ENCODE data around the gene ALG2. TPM values are rescaled to one million over a fixed set of nuclear protein-coding genes. Genes with fewer than 3 reads are reported as not detected.

ALG2 gene
- total and polyA plus RNA-seq, 2 experiments from 2014 or later, result 31.5 to 39.7 TPM

- no peaks in the 10 kb centered on the region for H3K27me3 ChIP-seq (ENCODE audit: insufficient read depth)
- no peaks in the 10 kb centered on the region for H3F3A ChIP-seq (replicated peaks; ENCODE audit: low read depth)
- Mint-ChIP-seq H3K36me3 (ENCODE audit: low read depth) (peaks cover 46% of the 10 kb centered on the region), H3K27ac (no peak overlapping the region), H3K4me3 (no peak overlapping the region), H3K9me3 (no peaks in the 10 kb centered on the region), H3K4me1 (peaks cover 10% of the 10 kb centered on the region), H3K27me3 (ENCODE audit: insufficient read depth, low read depth, poor library complexity) (peaks cover 3% of the 10 kb centered on the region)
- H4K20me1 ChIP-seq (replicated peaks; ENCODE audit: insufficient read depth), result peaks cover 13% of the 10 kb centered on the region
- H3K4me1 ChIP-seq (ENCODE audit: insufficient read depth), result 0 out of 2 replicates have a peak, but pooled peaks cover 3% of the 10 kb centered on the region
- H3K9me2 ChIP-seq (ENCODE audit: insufficient read depth), result no peaks in the 10 kb centered on the region
- no peak overlapping the region for H2AFZ ChIP-seq
- H3K27ac ChIP-seq (ENCODE audit: low read depth), result no peak overlapping the region
- H3K4me2 ChIP-seq, result no peak overlapping the region
- no peak for DNase-seq (ENCODE audit: low spot score)
- peaks cover 31% of the 10 kb centered on the region; the same call in 1 of the 2 replicates for H3K36me3 ChIP-seq (ENCODE audit: insufficient read depth)
- H3K79me2 ChIP-seq (replicated peaks; ENCODE audit: insufficient read depth), result peaks cover 50% of the 10 kb centered on the region
- no peak for TF ChIP-seq POLR2AphosphoS5 (IDR thresholded peaks at IDR 0.05; ENCODE audit: low read depth)
- no peak overlapping the region for H3K4me3 ChIP-seq
- no peak for ATAC-seq
Measured at GRCh38 chr9:99226054-99226453, 4.3 kb upstream of the ALG2 start.

- Histone ChIP-seq H3K9me2 (ENCODE audit: insufficient read depth) (no peaks in the 10 kb centered on the region), H4K20me1 (replicated peaks; ENCODE audit: insufficient read depth) (peaks cover 29% of the 10 kb centered on the region), H3K4me2 (no peak overlapping the region), H2AFZ (no peak overlapping the region), H3K79me2 (replicated peaks; ENCODE audit: insufficient read depth) (peaks cover 66% of the 10 kb centered on the region), H3K4me3 (no peak overlapping the region), H3F3A (replicated peaks; ENCODE audit: low read depth) (no peaks in the 10 kb centered on the region), H3K27ac (ENCODE audit: low read depth) (no peak overlapping the region), H3K27me3 (ENCODE audit: insufficient read depth) (no peaks in the 10 kb centered on the region), H3K36me3 (ENCODE audit: insufficient read depth) (peaks cover 18% of the 10 kb centered on the region; the same call in 1 of the 2 replicates), H3K4me1 (ENCODE audit: insufficient read depth) (peaks cover 19% of the 10 kb centered on the region)
- H3K27me3 Mint-ChIP-seq (ENCODE audit: insufficient read depth, low read depth, poor library complexity), result peaks cover 3% of the 10 kb centered on the region
- DNase-seq (ENCODE audit: low spot score) (no peak), ATAC-seq (no peak)
- no peak overlapping the region for H3K27ac Mint-ChIP-seq
- no peak for TF ChIP-seq ZNF114 (CRISPR knock-in tag; IDR thresholded peaks at IDR 0.05)
- TF ChIP-seq NANOG (IDR thresholded peaks at IDR 0.05; ENCODE audit: borderline replicate concordance), result no peak
- no peak for TF ChIP-seq CTCF (conservative IDR thresholded peaks at IDR 0.05; ENCODE audit: low read depth in 2 of 2)
- TF ChIP-seq EZH2phosphoT487 (IDR thresholded peaks at IDR 0.05; ENCODE audit: unreplicated experiment), result no peak
- TF ChIP-seq ZNF331 (CRISPR knock-in tag; IDR thresholded peaks at IDR 0.05; ENCODE audit: low read depth), result no peak
- no peak for TF ChIP-seq EZH2 (IDR thresholded peaks at IDR 0.05; ENCODE audit: low read depth, unreplicated experiment)
- no peak for TF ChIP-seq CREB1 (CRISPR knock-in tag; IDR thresholded peaks at IDR 0.05; ENCODE audit: low read depth)
- TF ChIP-seq ZNF462 (CRISPR knock-in tag; IDR thresholded peaks at IDR 0.05), result no peak
- no peak for TF ChIP-seq POLR2AphosphoS5 (IDR thresholded peaks at IDR 0.05; ENCODE audit: low read depth)
- TF ChIP-seq REST (IDR thresholded peaks at IDR 0.05; ENCODE audit: unreplicated experiment), result no peak
- H3K4me1 Mint-ChIP-seq, result peaks cover 19% of the 10 kb centered on the region
- H3K9me3 Mint-ChIP-seq, result no peaks in the 10 kb centered on the region
- H3K36me3 Mint-ChIP-seq (ENCODE audit: low read depth), result peaks cover 37% of the 10 kb centered on the region
- peak overlapping the region; percentile 7; the same call in 1 of the 3 replicates for H3K4me3 Mint-ChIP-seq
Measured at GRCh38 chr9:99224445-99224844, 2.7 kb upstream of the ALG2 start.
